ENCODE results near the gene CRP.
"Not testable (repeated sequence)": the region's sequence is repeated elsewhere in the genome, so short reads cannot be mapped to it uniquely, and the experiment has no call there.

Gene CRP

GRCh38 chr1:159714529-159714928 lies at the start of gene CRP:
Gene CRP (minus strand): TSS chr1:159714589. CDS start chr1:159714485, 104 bp downstream.
- no peak for DNase-seq (ENCODE audit: low read depth in 1 of 2, low spot score in 1 of 2)
- TF ChIP-seq JUND (IDR thresholded peaks at IDR 0.05; ENCODE audit: low read depth): no peak
- in situ Hi-C loops (cut with HindIII; ENCODE audit: low pct_unique_long_range_greater_than_20kb, low sequenced_read_pairs): no loop called here

- in situ Hi-C loops (cut with HindIII; ENCODE audit: low pct_unique_long_range_greater_than_20kb, low sequenced_read_pairs): no loop called here
- TF ChIP-seq JUND (IDR thresholded peaks at IDR 0.05; ENCODE audit: low read depth): no peak
- no peak for DNase-seq (ENCODE audit: low read depth in 1 of 2, low spot score in 1 of 2)
These were observed 49.3 kb upstream of the CRP start for GRCh38 chr1:159763686-159764085.

- no peak for DNase-seq (ENCODE audit: low read depth in 1 of 2, low spot score in 1 of 2)
- TF ChIP-seq JUND (IDR thresholded peaks at IDR 0.05; ENCODE audit: low read depth): no peak
- in situ Hi-C loops (cut with HindIII; ENCODE audit: low pct_unique_long_range_greater_than_20kb, low sequenced_read_pairs): no loop called here
These were observed 42.0 kb upstream of the CRP start for GRCh38 chr1:159756397-159756796.

GRCh38 chr1:159755451-159756007 lies 41.1 kb upstream of the CRP start:
- TF ChIP-seq JUND (IDR thresholded peaks at IDR 0.05; ENCODE audit: low read depth): no peak
- in situ Hi-C loops (cut with HindIII; ENCODE audit: low pct_unique_long_range_greater_than_20kb, low sequenced_read_pairs): no loop called here
- no peak for DNase-seq (ENCODE audit: low read depth in 1 of 2, low spot score in 1 of 2)

- in situ Hi-C loops (cut with HindIII; ENCODE audit: low pct_unique_long_range_greater_than_20kb, low sequenced_read_pairs): no loop called here
- no peak for DNase-seq (ENCODE audit: low read depth in 1 of 2, low spot score in 1 of 2)
- no peak for TF ChIP-seq JUND (IDR thresholded peaks at IDR 0.05; ENCODE audit: low read depth)
These were observed 39.0 kb upstream of the CRP start for GRCh38 chr1:159753386-159753785.

- peak in 1 of 2 experiments; percentile 28 for DNase-seq (ENCODE audit: low read depth in 1 of 2, low spot score in 1 of 2)
- in situ Hi-C loops (cut with HindIII; ENCODE audit: low pct_unique_long_range_greater_than_20kb, low sequenced_read_pairs): no loop called here
- no peak for TF ChIP-seq JUND (IDR thresholded peaks at IDR 0.05; ENCODE audit: low read depth)
These were observed 37.8 kb upstream of the CRP start for GRCh38 chr1:159752135-159752580.

- no peak for TF ChIP-seq JUND (IDR thresholded peaks at IDR 0.05; ENCODE audit: low read depth)
- no peak for DNase-seq (ENCODE audit: low read depth in 1 of 2, low spot score in 1 of 2)
- in situ Hi-C loops (cut with HindIII; ENCODE audit: low pct_unique_long_range_greater_than_20kb, low sequenced_read_pairs): no loop called here
These were observed 36.6 kb upstream of the CRP start for GRCh38 chr1:159751031-159751430.

- in situ Hi-C loops (cut with HindIII; ENCODE audit: low pct_unique_long_range_greater_than_20kb, low sequenced_read_pairs): no loop called here
- no peak for TF ChIP-seq JUND (IDR thresholded peaks at IDR 0.05; ENCODE audit: low read depth)
- no peak for DNase-seq (ENCODE audit: low read depth in 1 of 2, low spot score in 1 of 2)
These were observed 36.2 kb upstream of the CRP start for GRCh38 chr1:159750621-159751020.

GRCh38 chr1:159749630-159750029 lies 35.2 kb upstream of the CRP start:
- in situ Hi-C loops (cut with HindIII; ENCODE audit: low pct_unique_long_range_greater_than_20kb, low sequenced_read_pairs): no loop called here
- DNase-seq (ENCODE audit: low read depth in 1 of 2, low spot score in 1 of 2): no peak
- no peak for TF ChIP-seq JUND (IDR thresholded peaks at IDR 0.05; ENCODE audit: low read depth)

- no peak for DNase-seq (ENCODE audit: low read depth in 1 of 2, low spot score in 1 of 2)
- no peak for TF ChIP-seq JUND (IDR thresholded peaks at IDR 0.05; ENCODE audit: low read depth)
- in situ Hi-C loops (cut with HindIII; ENCODE audit: low pct_unique_long_range_greater_than_20kb, low sequenced_read_pairs): no loop called here
These were observed 34.0 kb upstream of the CRP start for GRCh38 chr1:159748370-159748769.

- in situ Hi-C loops (cut with HindIII; ENCODE audit: low pct_unique_long_range_greater_than_20kb, low sequenced_read_pairs): no loop called here
- no peak for TF ChIP-seq JUND (IDR thresholded peaks at IDR 0.05; ENCODE audit: low read depth)
These were observed 32.3 kb upstream of the CRP start for GRCh38 chr1:159746666-159747065.

GRCh38 chr1:159743651-159744410 lies 29.4 kb upstream of the CRP start:
- no peak for TF ChIP-seq JUND (IDR thresholded peaks at IDR 0.05; ENCODE audit: low read depth)
- DNase-seq (ENCODE audit: low read depth in 1 of 2, low spot score in 1 of 2): no peak
- in situ Hi-C loops (cut with HindIII; ENCODE audit: low pct_unique_long_range_greater_than_20kb, low sequenced_read_pairs): no loop called here

More at GRCh38 chr1:159746666-159747065, 32.3 kb upstream of the CRP start:
- DNase-seq (ENCODE audit: low read depth in 1 of 2, low spot score in 1 of 2): no peak

- in situ Hi-C loops (cut with HindIII; ENCODE audit: low pct_unique_long_range_greater_than_20kb, low sequenced_read_pairs): no loop called here
- DNase-seq (ENCODE audit: low read depth in 1 of 2, low spot score in 1 of 2): no peak
- no peak for TF ChIP-seq JUND (IDR thresholded peaks at IDR 0.05; ENCODE audit: low read depth)
These were observed 23.0 kb upstream of the CRP start for GRCh38 chr1:159737238-159737916.

GRCh38 chr1:159723188-159723587 lies 8.8 kb upstream of the CRP start:
- DNase-seq (ENCODE audit: low read depth in 1 of 2, low spot score in 1 of 2); in situ Hi-C loops (cut with HindIII; ENCODE audit: low pct_unique_long_range_greater_than_20kb, low sequenced_read_pairs): not testable (repeated sequence)

All from T47D (cell line).